SK-N-SH treated with all-trans-retinoic acid at 6 μM for 48 hours (cell line): ENCODE measurements around the gene ERC1.

ENCODE experiments used
- TOX ChIP-seq: fragments of 250-450 bp; sonication (Bioruptor Pico); IDR thresholded peaks from 2 replicates; pipeline ENCODE4 v1.8.0; 2021; ENCODE audit warnings: mild to moderate bottlenecking, moderate library complexity, borderline replicate concordance
- ZNF70 ChIP-seq: fragments of 450-650 bp; formaldehyde crosslinking; IDR thresholded peaks from 2 replicates; pipeline ENCODE4 v1.5.0; 2020; ENCODE audit warnings: mild to moderate bottlenecking, moderate library complexity
- TF ChIP-seq, protein P1 (sequence below): fragments of 250-450 bp; sonication (Bioruptor Pico); IDR thresholded peaks from 2 replicates; pipeline ENCODE4 v1.5.1; 2020; ENCODE audit warnings: low read depth, mild to moderate bottlenecking, moderate library complexity

DNA sequence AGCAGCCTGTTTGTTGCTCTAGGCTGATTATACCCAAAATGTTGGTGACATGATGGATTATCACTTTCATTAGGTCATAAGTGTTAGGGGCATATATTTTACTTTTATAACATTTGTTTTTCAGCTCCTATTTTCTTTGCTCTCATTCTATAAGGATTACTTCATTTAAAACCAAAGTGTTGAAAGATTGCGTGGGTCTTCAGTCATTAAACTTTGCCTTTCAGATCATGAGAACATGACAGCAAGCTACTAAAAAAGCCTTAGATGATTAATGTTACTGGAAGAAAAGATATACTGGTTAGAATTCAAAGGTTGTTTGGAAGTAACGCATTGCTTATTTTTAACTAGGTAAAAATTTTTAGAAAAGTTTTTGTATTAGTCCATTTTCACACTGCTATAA is 156.8 kb downstream of the ERC1 start:
- TF ChIP-seq ZNF70 (CRISPR knock-in tag), result no peak
- TF ChIP-seq, protein P1, sequence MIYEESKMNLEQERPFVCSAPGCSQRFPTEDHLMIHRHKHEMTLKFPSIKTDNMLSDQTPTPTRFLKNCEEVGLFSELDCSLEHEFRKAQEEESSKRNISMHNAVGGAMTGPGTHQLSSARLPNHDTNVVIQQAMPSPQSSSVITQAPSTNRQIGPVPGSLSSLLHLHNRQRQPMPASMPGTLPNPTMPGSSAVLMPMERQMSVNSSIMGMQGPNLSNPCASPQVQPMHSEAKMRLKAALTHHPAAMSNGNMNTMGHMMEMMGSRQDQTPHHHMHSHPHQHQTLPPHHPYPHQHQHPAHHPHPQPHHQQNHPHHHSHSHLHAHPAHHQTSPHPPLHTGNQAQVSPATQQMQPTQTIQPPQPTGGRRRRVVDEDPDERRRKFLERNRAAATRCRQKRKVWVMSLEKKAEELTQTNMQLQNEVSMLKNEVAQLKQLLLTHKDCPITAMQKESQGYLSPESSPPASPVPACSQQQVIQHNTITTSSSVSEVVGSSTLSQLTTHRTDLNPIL (CRISPR knock-in tag), result no peak
- no peak for TF ChIP-seq TOX (CRISPR knock-in tag)
